Myometrial cell (primary cell): Measurements from ENCODE around the gene RNF181. TPM values are rescaled to one million over a fixed set of nuclear protein-coding genes. Genes with fewer than 3 reads are reported as not detected.

Experiments used
- total RNA-seq: library from RNA; depleted of rRNA; stranded (reverse); fragments of >200 nt; gene quantifications from 2 replicates; pipeline ENCODE4 v1.2.3, GENCODE V29; 2015

The RNF181 gene, protein sequence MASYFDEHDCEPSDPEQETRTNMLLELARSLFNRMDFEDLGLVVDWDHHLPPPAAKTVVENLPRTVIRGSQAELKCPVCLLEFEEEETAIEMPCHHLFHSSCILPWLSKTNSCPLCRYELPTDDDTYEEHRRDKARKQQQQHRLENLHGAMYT
- 218 and 231 TPM in 2 replicates for total RNA-seq

GRCh38 chr2:85595301-85596025 is at the start of gene RNF181:
TSS of gene RNF181 (plus strand) at chr2:85595745. CDS start at chr2:85595764, 19 bp downstream.

DNA sequence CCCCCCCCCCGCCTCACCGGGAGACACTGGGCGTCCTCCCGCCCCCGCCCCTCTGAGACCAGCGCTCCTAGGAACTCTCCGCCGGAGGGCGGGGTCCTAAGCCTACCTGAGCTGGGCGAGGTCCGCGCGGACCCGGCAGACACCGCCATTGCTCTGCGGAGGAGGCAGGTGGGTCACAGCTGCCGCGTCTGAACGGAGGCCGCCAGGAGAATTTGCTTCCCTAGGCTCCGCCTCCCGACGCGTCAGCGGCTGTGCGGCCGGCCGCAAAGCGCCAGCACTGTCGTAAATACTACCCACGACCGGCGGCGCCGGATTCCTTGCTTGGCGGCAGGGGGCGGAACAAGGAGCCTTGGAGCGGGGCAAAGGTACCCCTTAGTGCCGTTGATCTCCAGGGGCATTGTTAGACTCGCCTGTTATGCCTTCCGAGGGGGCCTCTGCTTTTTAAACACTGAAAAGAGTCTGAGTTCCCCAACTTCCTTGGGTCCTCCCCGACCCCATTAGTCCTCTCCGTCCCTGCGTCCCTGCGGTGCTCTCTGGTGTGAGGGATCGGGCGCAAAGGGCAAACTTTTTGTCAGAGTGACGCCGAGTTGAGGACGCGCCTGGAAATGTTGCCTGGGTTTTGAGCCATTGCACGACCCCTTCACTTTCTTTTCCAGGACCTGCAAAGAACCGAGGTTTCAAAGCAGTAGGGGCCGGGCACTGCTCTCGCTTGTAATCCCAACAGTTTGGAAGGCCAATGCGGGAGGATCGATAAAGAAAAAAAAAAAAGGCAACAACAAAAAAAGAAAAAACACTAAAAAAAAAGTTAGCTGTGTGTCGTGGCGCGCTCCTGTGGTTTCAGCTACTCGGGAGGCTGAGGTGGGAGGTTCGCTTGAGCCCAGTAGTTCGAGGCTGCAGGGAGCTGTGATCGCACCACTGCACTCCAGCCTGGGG is 34.0 kb upstream of the RNF181 start, which contains the start of gene GGCX:
TSS of gene GGCX (minus strand) at position 214 of the 933 bp plus-strand sequence. CDS start at position 149, 65 bp downstream.

DNA sequence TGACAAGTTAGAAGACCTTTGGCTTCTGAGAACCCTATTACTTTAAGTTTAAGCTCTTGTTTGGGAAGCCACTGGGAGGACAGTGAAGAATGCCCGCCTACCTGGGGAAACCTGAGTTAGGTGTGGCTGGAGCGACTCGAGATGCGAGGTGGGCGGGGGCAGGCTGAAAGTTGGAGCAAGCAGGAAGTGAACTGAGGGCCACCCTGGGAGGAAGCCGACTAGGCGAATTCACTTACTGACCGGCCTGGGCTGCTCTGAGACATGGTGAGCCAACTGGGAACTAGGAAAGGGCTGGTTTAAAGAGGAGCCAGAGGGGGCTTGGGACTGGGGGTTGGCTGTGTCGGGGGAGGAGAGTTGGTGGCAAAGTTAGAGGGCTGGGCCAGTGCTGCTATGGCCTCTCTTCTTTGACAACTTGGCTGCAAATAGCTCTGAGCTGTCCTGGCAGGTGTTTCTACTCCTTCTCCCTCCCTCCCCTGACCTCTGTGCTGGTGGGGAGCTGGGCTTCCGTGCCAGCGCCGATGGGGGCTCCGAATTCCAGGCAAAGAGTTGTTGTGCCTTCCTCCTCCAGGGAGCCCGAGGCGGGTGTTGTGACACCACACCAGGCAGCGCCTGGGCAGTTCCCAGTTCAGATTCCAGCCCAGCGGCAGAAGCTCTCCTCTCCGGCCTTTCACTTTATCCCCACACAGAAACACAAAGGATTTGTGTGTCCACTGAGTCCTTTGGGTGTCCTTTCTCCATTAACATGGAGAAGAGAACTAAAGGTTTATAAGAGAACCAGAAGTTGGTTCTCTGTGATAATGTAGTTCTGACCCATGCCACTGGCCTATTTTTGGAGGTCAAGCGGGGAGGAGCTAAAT is 17.9 kb upstream of the RNF181 start, which contains the start of gene VAMP8:
TSS of gene VAMP8 (plus strand) at position 201 of the 857 bp plus-strand sequence. CDS start at position 262, 61 bp downstream.

GRCh38 chr2:85584354-85584856 is 11.1 kb upstream of the RNF181 start, which contains the start of gene VAMP5:
TSS of gene VAMP5 (plus strand) at chr2:85584431. CDS start at chr2:85584491, 60 bp downstream.

DNA sequence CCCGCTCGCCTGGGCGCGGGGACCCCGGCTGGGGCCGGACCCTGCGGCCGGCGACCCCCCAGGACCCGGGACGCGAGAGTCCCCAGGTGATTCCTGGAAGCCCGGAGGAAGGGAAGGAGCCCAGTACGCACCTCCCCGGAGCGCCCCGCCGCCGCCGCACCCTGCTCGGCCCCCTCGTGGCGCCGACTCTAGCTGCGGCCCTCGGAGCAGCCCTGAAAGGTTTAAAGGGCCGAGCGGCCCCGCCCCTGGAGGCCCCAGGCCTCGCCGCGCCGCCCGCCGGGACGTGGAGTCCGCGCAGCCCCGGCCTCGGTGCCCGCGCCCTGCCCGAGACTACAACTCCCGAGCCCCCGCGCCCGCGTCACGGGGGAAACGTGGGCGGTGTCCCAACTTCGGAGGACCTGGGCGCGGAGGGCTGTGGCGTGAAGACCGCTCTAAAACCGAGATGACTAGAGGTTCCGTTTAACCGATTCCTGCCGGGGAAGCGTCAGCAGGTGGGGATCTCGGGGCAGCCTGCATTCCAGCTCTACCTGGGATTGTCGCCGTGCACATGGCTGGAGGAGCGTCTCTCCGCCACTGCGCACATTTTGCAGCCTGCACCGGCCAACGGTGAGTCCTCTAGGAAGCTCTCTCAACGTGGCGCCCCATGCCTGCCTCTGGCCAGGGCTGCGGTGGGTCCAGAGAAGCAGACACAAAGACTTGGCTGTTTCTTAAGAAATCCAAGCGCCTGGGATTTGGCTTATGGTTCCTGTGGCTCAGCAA is 7.1 kb downstream of the RNF181 start, which contains the start of gene TMEM150A:
TSS of gene TMEM150A (minus strand) at position 223 of the 759 bp plus-strand sequence. CDS start 750 bp downstream, outside the sequence.

DNA sequence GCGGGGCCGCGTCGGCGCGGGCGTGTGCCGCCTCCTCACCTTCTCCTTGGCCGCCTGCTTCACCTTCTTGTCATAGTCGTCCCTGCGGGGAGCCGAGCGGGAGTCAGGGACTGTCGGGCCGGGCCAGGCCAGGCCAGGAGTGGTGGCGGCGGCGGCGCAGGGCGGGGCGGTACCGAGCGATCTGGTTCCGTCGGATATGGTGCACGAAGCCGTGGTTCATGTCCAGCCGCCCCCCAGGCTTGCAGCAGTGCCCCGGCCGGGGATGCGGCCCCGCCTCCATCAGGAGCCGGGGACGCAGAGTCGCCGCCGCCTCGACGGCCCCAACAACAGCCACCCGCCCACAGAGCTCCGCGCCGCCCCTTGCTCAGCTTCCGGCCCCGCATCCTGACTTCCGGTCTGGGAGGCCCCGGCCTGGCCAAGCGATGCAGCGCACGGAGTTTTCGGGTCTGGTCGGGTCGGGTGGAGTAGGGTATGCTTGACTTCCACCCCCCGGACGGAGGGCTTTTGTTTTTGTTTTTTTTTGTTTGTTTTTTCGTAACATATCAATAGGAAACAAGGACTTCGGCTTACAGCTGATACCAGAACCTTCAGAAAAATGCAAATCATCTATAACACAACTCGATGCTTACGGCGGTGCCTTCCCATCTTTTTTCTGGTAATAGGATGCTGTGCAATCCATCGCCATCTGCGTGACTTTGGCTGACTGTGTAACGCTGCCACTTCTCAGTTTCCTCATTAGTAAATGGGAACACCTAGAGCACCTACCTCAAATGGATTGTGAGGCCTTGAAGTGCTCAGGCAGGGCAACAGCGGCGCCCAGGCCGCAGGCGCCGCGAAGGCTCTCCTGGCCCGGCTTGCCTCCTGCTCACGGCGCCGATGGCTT is 16.4 kb downstream of the RNF181 start, which contains the start of gene C2orf68:
TSS of gene C2orf68 (minus strand) at position 362 of the 883 bp plus-strand sequence. CDS start at position 280, 82 bp downstream.

Other genes with a start within 250 kb of the RNF181 start
- gene RETSAT, start 241.2 kb upstream of the RNF181 start, total RNA-seq = 59.0 and 77.0 TPM in 2 replicates
- gene ELMOD3, start 241.0 kb upstream of the RNF181 start, total RNA-seq = 13.8 and 27.4 TPM in 2 replicates
- 229 and 248 TPM in 2 replicates for gene CAPG, start 185.4 kb upstream of the RNF181 start, total RNA-seq
- not detected in 2 replicates for gene SH2D6, start 177.0 kb upstream of the RNF181 start, total RNA-seq
- gene MAT2A, start 56.6 kb upstream of the RNF181 start, total RNA-seq = 59.4 and 67.5 TPM in 2 replicates
- gene GGCX, start 34.3 kb upstream of the RNF181 start, total RNA-seq = 62.0 and 91.3 TPM in 2 replicates
- gene VAMP8, start 18.2 kb upstream of the RNF181 start, total RNA-seq = not detected in 2 replicates
- 89.7 and 102 TPM in 2 replicates for gene VAMP5, start 11.3 kb upstream of the RNF181 start, total RNA-seq
- gene TMEM150A, start 7.0 kb downstream of the RNF181 start, total RNA-seq = 5.8 and 11.0 TPM in 2 replicates
- gene C2orf68, start 16.3 kb downstream of the RNF181 start, total RNA-seq = 8.0 and 11.8 TPM in 2 replicates
- gene USP39, start 20.4 kb downstream of the RNF181 start, total RNA-seq = 46.4 and 81.5 TPM in 2 replicates
- under 0.01 TPM in 1 of 2 replicates, not detected in the other for gene SFTPB, start 72.5 kb downstream of the RNF181 start, total RNA-seq
- gene GNLY, start 98.6 kb downstream of the RNF181 start, total RNA-seq = not detected in 2 replicates
- 1.2 and 7.4 TPM in 2 replicates for gene ATOH8, start 158.2 kb downstream of the RNF181 start, total RNA-seq